NCI-H1436 (cell line): Measurements from ENCODE around the gene SEPTIN1.
"Not testable (repeated sequence)": the region's sequence is repeated elsewhere in the genome, so short reads cannot be mapped to it uniquely, and the experiment has no call there.

Experiments used
- DNase-seq: peaks from one replicate; lab custom pipeline; 2025; lab: John Stamatoyannopoulos, UW

Gene SEPTIN1

DNA sequence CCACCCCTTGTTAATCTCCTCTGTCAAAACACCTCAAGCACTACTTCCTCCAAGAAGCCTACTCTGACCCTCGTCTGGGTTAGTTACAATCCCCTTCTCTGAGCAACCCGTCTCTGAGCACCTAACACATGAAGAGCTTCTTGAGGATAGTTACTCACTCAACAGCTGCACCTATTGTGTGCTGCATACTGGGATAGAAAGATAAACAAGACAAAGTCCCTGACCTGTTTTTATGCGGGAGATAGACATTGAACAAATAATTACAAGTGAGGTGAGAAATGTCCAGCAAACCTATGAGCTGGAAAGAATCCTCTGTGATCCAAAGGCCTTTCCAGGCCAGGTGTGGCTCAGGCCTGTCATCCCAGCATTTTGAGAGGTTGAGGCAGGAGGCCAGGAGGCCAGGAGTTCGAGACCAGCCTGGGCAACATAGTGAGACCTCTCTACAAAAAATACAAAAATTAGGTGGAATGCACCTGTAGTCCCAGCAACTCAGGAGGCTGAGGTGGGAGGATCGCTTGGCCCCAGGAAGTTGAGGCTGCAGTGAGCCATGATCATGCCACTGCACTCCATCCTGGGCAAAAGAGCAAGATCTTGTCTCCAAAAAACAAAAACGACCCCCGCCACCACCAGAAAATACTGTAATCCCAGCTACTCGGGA lies 19.5 kb upstream of the SEPTIN1 start:
- DNase-seq, result no peak

DNA sequence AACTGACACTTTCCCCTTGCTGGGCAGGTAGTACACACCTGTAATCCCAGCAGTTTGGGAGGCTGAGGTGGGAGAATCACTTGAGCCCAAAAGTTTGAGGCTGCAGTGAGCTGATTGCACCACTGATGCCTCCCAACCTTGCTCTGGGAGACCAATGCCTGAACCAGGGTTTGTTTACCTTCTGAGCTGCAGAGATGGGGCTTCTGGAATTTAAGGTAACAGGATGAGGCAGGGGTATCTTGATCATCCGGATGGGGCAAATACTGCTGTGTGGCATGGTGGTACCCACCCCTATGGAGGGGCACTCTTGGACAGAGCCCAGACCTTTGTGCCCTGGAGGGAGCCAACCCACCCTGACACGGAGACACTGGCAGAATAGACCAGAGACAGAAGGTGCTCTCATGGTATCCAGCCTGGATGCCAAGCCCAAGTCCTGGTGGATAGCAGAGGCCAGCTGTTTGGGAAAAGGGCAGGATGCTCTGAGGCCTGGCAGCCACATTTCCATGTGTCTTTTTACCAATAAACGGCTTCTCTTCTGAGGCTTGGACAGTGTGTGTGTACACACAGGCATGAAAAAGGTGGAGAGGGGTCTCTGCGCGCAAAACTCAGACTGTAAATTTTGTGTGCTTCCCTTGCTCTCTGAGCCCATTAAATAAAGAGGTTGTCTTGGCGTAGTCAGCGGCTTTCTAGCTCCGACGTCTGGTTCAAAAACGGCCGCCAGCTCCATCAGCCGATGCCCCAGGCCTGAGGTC lies 17.2 kb upstream of the SEPTIN1 start:
- DNase-seq, result no peak

DNA sequence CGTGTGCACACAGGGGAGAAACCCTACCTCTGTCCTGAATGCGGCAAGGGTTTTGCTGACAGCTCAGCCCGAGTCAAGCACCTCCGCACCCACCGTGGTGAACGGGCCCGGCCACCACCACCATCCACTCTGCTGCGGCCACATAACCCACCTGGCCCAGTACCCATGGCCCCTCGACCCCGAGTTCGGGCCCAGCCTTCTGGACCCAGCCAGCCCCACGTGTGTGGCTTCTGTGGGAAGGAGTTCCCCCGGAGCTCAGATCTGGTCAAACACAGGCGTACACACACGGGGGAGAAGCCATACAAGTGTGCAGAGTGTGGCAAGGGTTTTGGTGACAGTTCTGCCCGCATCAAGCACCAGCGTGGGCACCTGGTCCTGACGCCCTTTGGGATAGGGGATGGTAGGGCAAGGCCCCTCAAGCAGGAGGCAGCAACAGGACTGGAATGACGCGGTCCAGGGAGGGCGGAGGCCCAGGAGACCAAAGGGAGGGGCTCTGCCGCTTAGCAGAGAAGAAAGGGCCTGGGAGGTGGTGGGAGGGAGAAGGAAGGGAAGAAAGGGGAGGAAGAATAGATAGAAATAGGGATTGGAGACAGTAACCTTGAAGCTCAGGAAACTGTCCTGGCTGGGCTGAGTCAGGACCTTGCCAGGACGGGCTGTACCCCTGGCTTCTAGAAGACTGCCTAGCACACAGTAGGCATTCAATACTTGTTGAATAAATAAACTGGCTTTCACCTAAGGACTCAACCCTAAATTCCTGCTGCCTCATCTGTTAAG lies 16.5 kb upstream of the SEPTIN1 start:
- no peak for DNase-seq

DNA sequence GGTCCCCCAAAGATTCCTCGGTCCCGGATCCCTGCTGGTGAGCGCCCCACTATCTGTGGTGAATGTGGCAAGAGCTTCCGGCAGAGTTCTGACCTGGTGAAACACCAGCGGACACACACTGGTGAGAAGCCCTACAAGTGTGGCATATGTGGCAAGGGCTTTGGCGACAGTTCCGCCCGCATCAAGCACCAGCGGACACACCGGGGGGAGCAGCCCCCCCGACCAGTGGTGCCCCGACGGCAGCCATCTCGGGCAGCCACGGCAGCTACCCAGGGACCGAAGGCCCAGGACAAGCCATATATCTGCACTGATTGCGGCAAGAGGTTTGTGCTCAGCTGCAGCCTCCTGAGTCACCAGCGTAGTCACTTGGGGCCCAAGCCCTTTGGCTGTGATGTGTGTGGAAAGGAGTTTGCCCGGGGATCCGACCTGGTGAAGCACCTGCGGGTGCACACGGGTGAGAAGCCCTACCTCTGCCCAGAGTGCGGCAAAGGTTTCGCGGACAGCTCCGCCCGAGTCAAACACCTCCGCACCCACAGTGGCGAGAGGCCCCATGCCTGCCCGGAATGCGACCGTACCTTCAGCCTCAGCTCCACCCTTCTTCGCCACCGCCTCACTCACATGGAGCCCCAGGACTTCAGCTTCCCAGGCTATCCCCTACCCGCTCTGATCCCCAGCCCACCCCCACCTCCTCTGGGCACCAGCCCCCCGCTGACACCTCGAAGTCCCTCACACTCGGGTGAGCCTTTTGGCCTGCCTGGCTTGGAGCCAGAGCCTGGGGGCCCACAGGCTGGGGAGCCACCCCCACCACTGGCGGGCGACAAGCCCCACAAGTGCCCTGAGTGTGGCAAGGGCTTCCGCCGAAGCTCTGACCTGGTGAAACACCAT lies 15.7 kb upstream of the SEPTIN1 start:
- DNase-seq, result no peak

DNA sequence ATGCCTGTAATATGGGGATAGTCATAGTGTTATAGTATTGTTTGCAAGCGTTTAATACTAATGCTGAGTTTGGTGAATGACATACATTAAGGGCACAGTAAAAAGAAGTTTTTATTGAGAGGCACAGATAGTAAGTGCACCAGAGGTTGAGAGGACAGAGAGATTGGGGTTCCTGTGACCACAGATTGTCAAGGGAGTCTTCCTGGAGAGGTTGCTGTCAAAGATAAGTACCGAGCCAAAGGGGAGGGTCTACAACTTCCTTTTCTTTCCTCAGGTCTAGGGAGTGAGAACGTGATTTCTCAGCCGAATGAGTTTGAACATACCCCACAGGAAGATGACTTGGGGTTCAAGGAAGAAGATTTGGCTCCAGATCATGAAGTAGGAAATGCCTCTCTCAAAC lies 14.7 kb upstream of the SEPTIN1 start:
- DNase-seq, result no peak

DNA sequence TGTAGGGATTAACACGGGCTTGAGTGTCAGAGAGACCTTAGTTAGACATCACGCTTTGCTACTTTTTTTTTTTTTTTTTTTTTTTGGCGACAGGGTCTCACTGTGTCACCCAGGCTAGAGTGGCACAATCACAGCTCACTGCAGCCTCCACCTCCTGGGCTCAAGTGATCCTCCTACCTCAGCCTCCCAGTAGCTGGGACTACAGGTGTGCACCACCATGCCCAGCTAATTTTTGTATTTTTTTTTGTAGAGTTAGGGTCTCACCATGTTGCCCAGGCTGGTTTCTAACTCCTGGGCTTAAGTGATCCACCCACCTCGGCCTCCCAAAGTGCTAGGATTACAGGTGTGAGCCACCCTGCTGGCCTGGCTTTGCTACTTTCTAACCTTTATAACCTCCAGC lies 14.3 kb upstream of the SEPTIN1 start:
- DNase-seq, result not testable (repeated sequence)

GRCh38 chr16:30395992-30396585 lies 13.7 kb upstream of the SEPTIN1 start:
- DNase-seq, result no peak

- DNase-seq, result peak; percentile 84
These were observed 13.0 kb upstream of the SEPTIN1 start, which contains the start of gene ZNF48 for GRCh38 chr16:30395155-30395991. ZNF48 (plus strand) TSS chr16:30395420; CDS start chr16:30395795, 375 bp downstream.

DNA sequence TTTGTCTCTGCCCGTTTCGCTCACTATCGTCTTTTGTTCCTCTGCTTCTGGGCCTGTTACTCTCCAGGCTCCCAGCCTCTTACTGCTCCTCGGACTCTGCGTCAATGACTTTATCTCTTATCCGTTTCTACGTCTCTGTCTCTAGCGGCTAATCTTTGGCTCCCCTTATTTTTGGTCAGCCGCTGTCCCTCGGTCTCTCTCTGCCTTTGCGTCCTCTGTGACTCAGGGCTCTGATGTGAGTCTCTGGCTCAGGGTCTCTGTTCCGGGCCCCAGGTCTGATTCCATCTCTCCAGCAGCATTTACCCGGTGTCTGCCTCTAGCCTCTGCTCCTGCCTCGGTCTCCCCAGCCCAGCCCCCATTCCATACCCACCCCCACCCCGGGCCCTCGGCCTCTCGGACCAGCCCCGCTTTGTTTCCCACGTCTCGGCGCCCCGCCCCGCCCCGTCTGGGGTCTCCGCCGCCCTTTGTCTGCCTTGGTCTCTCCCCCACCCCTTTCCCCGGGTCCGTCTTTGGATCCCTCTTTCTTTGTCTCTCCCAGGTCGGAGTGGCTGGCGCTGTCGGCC lies 12.3 kb upstream of the SEPTIN1 start:
- peak; percentile 42 for DNase-seq

DNA sequence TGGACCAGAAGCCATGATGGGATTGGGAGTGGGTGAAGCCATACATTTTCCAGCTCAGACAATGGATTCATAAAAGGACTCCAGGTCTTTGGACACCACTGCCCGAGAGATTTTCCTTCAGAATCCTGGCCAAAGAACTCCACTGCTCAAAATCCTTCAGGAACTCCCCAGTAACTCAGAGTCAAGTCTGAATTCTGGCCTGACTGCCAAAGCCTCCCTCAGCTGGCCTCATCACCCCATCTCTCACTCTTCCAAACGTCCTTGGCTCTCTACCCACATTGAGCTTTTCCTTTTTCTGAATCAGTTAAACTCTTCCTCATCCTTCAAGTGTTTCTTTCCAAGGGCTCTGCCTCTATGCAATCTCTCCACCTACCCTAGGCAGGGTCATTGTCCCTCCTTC lies 1.2 kb upstream of the SEPTIN1 start:
- no peak for DNase-seq

DNA sequence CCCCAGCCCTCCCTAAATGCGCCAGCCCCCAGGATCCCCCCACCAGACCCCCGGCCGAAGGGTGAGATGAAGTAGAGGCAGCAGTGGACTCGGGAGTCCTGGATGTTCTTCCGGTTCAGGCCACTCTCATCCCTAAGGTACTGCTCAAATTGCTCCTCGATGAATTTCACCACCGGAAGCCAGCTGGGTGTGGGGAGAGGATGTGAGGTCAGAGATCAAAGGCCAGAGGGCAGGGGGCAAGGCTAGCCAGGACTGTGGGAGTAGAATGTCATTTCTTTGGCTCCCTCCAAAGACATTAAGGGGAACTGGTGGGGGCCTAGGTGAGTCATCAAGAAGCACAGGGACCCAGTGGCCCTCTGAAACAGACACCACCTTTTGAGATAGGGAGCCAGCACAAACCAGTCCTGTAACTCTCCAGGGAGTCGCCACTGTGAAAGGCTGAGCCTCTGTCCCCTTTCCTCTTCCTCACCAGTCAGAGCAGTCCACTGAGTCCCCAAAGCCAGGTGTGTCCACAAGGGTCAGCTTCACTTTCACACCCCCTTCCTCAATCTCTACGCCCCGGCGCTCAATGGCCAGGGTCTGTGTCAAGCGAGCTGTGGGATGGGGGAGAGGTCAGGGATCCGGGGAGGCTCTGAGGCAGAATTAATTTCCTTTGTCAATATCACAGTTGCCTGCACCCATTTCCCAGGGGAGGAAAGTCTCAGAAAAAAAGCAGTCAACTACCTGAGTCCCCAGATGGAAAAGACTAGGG lies 895 bp downstream of the SEPTIN1 start:
- DNase-seq, result no peak

DNA sequence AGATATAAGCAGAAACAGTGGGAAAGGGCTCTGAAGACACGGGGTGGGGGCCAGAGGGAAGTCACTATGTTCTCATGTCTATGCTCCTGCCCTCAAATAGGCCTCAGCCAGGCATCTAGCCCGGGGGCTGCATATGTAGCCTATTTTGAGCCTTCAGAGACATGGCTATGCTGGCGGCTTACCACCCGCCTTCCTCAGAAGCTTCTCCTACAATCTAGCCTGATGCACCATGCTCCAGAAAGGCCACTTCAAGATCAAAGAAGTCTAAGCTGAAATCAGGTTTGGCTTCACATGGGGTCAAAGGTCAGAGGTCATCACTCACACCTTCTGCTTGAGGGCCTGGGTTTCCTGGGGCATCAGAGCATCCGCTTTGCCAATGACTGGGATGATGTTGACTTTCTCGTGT lies 1.6 kb downstream of the SEPTIN1 start:
- DNase-seq, result no peak

DNA sequence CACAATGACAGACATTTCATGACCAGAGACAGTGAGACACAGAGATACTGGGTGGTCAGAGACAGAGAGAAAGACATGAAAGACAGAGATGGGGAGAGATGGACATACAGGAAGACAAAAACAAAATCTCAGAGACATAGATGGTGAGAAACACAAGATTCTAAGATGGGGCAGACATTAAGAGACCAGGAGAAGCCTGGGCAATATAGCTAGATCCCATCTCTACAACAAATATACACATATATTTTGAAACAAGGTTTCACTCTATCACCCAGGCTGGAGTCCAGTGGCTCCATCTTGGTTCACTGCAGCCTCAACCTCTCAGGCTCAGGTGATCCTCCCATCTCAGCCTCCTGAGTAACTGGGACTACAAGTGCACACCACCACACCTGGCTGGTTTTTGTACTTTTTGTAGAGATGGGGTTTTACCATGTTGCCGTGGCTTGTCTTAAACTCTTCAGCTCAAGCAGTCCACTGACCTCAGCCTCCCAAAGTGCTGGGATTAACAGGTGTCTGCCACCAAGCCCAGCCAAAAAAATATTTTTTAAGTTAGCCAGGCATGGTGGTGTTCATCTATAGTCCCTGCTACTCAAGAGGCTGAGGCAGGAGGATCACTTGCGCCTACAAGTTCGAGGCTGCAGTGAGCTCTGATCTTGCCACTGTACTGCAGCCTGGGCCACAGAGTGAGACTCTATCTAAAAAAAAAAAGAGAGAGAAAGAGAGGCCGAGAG lies 2.1 kb downstream of the SEPTIN1 start:
- DNase-seq, result no peak

DNA sequence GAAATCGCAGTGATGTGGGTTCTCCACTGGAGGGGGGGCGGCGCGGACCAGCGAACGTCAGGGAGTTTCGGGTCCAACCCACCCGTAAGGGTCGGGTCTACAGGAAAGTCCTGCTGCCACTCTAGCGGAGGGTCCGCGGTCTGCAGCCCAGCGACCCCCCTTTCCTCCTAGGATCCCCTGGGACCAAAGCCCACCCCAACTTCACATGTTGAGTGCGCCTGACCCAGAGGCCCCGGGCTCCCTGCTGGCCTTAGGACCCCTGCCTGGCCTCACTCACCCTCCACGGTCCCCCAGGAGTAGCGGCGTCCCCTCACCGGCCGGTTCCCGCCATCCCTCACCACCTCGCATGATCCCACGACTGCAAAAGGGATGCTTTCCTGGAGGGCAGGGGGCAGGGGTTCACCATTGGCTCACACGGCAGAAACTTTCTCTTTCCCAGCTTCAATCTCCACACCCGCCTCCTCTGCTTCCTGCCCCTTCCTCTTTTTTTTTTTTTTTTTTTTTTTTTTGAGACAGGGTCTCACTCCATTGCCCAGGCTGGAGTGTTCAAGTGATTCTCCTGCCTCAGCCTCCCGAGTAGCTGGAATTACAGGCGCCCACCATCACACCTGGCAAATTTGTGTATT lies 3.1 kb downstream of the SEPTIN1 start:
- no peak for DNase-seq

GRCh38 chr16:30378236-30379157 lies 3.9 kb downstream of the SEPTIN1 start:
- peak; percentile 98 for DNase-seq

DNA sequence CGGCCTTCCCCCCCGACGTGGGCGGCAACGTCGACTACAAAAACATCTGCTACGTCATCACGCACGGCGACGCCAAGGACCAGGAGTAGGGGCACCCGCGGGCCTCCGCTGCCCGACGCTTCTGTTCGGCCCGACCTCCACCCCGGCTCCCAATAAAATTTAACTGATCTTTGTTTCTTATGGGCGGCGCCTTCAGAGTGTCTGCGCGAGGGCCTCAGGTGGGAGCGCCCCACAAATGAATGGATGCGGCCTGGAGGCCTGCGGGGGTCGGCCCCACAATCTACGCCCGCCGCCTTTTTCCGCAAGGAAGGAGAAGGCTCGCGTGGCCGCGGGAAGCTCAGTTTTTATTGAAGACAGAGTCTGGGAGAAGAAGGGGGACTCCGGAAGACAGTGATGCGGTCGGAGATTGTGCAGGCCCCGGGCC lies 4.5 kb downstream of the SEPTIN1 start:
- DNase-seq, result peak; percentile 89
